T-helper 1 cell treated with Interleukin-12 subunit alpha and Interleukin-12 subunit beta and Interleukin-4 antibody, amounts not matched to agents 30 ng/mL and 1 ng/mL, for 36 hours (primary cell): ENCODE data around the gene GALNT9. TPM values are rescaled to one million over a fixed set of nuclear protein-coding genes. Genes with fewer than 3 reads are reported as not detected.

Experiments
- intact Hi-C: fragments of 100-400 bp; cut with micrococcal nuclease; formaldehyde crosslinking; loops from one replicate; pipeline ENCODE4 v1.15.1; 2024
- total RNA-seq: library from RNA; stranded (reverse); gene quantifications from 2 replicates; pipeline ENCODE4 v1.2.3, GENCODE V29; 2022

GALNT9 gene
- total RNA-seq, 1 donor from 2014 or later: not detected

- intact Hi-C loops: loop anchor here (10.0 kb wide), 1 partner anchor 1053 kb away; no protein-coding TSS in a partner anchor
Observed at GRCh38 chr12:132267873-132268272, 61.5 kb downstream of the GALNT9 start.

- intact Hi-C loops: loop anchor here (10.0 kb wide), 1 partner anchor 1052 kb away; no protein-coding TSS in a partner anchor
Observed at GRCh38 chr12:132266802-132267201, 62.6 kb downstream of the GALNT9 start.

- intact Hi-C loops: loop anchor here (10.0 kb wide), 1 partner anchor 1052 kb away; no protein-coding TSS in a partner anchor
Observed at GRCh38 chr12:132266370-132266769, 63.0 kb downstream of the GALNT9 start.

GRCh38 chr12:132265822-132266221, 63.6 kb downstream of the GALNT9 start:
- intact Hi-C loops: loop anchor here (10.0 kb wide), 1 partner anchor 1051 kb away; no protein-coding TSS in a partner anchor

GRCh38 chr12:132265056-132265800, 64.2 kb downstream of the GALNT9 start:
- intact Hi-C loops: loop anchor here (10.0 kb wide), 1 partner anchor 1050 kb away; no protein-coding TSS in a partner anchor

GRCh38 chr12:132264086-132265010, 65.0 kb downstream of the GALNT9 start:
- intact Hi-C loops: loop anchor here (10.0 kb wide), 1 partner anchor 1050 kb away; no protein-coding TSS in a partner anchor

GRCh38 chr12:132263451-132264049, 65.8 kb downstream of the GALNT9 start:
- intact Hi-C loops: loop anchor here (10.0 kb wide), 1 partner anchor 1049 kb away; no protein-coding TSS in a partner anchor

GRCh38 chr12:132263061-132263360, 66.4 kb downstream of the GALNT9 start:
- intact Hi-C loops: loop anchor here (10.0 kb wide), 1 partner anchor 1048 kb away; no protein-coding TSS in a partner anchor

- intact Hi-C loops: loop anchor here (10.0 kb wide), 1 partner anchor 1048 kb away; no protein-coding TSS in a partner anchor
Observed at GRCh38 chr12:132262256-132263060, 66.9 kb downstream of the GALNT9 start.

- intact Hi-C loops: loop anchor here (10.0 kb wide), 1 partner anchor 1047 kb away; no protein-coding TSS in a partner anchor
Observed at GRCh38 chr12:132261328-132262138, 67.9 kb downstream of the GALNT9 start.

- intact Hi-C loops: loop anchor here (10.0 kb wide), 1 partner anchor 1046 kb away; no protein-coding TSS in a partner anchor
Observed at GRCh38 chr12:132260721-132261120, 68.7 kb downstream of the GALNT9 start.

- intact Hi-C loops: loop anchor here (10.0 kb wide), 1 partner anchor 1045 kb away; no protein-coding TSS in a partner anchor
Observed at GRCh38 chr12:132259872-132260695, 69.3 kb downstream of the GALNT9 start.

- intact Hi-C loops: no loop called here
Observed at GRCh38 chr12:132259364-132259871, 70.0 kb downstream of the GALNT9 start.

- intact Hi-C loops: no loop called here
Observed at GRCh38 chr12:132258543-132258942, 70.8 kb downstream of the GALNT9 start.

GRCh38 chr12:132257955-132258490, 71.4 kb downstream of the GALNT9 start:
- intact Hi-C loops: no loop called here

- intact Hi-C loops: no loop called here
Observed at GRCh38 chr12:132257206-132257954, 72.0 kb downstream of the GALNT9 start.

GRCh38 chr12:132256646-132257045, 72.7 kb downstream of the GALNT9 start:
- intact Hi-C loops: no loop called here
